ENCODE data around the gene NELL1. TPM values are rescaled to one million over a fixed set of nuclear protein-coding genes. Genes with fewer than 3 reads are reported as not detected.

Gene NELL1
- total RNA-seq, 2 donors from 2014 or later, result 1.8 to 10.3 TPM

DNA sequence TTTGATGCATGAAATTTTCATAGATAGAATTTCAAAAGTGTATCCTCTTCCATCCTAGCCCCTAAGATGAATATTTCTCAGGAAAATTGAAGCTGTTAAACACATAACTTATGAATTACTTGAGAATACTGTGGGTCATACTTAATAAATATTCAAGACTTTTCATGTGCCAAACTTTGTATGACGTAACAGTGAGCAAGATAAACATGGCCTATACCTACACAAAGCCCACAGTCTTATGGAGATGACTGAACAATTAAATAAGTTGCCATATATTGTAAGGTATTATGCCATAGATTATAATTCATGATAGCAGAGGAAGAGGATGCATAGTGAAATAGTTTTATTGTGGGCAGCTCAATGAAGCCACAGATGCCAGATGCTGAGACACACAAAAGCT, 902.8 kb downstream of the NELL1 start:
- Histone ChIP-seq H3K27me3 (replicated peaks; ENCODE audit: insufficient read depth) (no peaks in the 10 kb centered on the region), H3K27ac (no peak overlapping the region), H3K36me3 (no peaks in the 10 kb centered on the region), H3K4me1 (replicated peaks) (no peaks in the 10 kb centered on the region), H3K4me3 (no peak overlapping the region), H3K9me3 (no peaks in the 10 kb centered on the region)
- intact Hi-C loops (cut with DNase I), result no loop called here
- TF ChIP-seq, protein P1, sequence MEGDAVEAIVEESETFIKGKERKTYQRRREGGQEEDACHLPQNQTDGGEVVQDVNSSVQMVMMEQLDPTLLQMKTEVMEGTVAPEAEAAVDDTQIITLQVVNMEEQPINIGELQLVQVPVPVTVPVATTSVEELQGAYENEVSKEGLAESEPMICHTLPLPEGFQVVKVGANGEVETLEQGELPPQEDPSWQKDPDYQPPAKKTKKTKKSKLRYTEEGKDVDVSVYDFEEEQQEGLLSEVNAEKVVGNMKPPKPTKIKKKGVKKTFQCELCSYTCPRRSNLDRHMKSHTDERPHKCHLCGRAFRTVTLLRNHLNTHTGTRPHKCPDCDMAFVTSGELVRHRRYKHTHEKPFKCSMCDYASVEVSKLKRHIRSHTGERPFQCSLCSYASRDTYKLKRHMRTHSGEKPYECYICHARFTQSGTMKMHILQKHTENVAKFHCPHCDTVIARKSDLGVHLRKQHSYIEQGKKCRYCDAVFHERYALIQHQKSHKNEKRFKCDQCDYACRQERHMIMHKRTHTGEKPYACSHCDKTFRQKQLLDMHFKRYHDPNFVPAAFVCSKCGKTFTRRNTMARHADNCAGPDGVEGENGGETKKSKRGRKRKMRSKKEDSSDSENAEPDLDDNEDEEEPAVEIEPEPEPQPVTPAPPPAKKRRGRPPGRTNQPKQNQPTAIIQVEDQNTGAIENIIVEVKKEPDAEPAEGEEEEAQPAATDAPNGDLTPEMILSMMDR (IDR thresholded peaks at IDR 0.05), result no peak
- TF ChIP-seq POLR2AphosphoS5 (IDR thresholded peaks at IDR 0.05) (no peak), POLR2A (IDR thresholded peaks at IDR 0.05) (no peak)
- 87% methylated on average over 1 of the region's 1 CpG for WGBS
- DNase-seq (ENCODE audit: low spot score), result no peak

DNA sequence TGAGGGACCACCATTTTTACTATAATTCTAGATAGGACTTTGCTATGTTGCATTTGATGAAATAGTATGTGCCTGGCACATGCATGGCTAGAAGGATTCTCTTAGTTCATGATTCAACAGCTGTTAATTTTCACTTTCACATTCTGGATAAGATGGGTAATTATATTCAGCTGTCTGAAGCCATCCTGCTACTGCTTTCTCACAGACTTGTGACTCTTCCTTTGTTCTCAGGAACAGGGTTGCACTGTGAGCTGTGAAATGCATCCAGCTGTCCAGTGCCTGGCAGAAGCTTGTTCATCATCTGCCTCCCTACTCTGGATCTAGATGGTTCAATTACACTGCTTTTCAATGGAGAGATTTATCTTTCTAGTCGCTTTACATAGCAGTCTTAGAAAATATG, 913.4 kb downstream of the NELL1 start:
- no peaks in the 10 kb centered on the region for H3K36me3 ChIP-seq
- H3K9me3 ChIP-seq, result no peaks in the 10 kb centered on the region
- no peak for TF ChIP-seq POLR2AphosphoS5 (IDR thresholded peaks at IDR 0.05)
- TF ChIP-seq, protein P1 (IDR thresholded peaks at IDR 0.05), result no peak
- TF ChIP-seq POLR2A (IDR thresholded peaks at IDR 0.05), result no peak
- no peak overlapping the region for H3K27ac ChIP-seq
- no peaks in the 10 kb centered on the region for H3K27me3 ChIP-seq (replicated peaks; ENCODE audit: insufficient read depth)
- WGBS, result 100% methylated on average over 1 of the region's 1 CpG
- DNase-seq (ENCODE audit: low spot score), result no peak
- H3K4me3 ChIP-seq, result no peak overlapping the region
- intact Hi-C loops (cut with DNase I), result no loop called here
- no peaks in the 10 kb centered on the region for H3K4me1 ChIP-seq (replicated peaks)

DNA sequence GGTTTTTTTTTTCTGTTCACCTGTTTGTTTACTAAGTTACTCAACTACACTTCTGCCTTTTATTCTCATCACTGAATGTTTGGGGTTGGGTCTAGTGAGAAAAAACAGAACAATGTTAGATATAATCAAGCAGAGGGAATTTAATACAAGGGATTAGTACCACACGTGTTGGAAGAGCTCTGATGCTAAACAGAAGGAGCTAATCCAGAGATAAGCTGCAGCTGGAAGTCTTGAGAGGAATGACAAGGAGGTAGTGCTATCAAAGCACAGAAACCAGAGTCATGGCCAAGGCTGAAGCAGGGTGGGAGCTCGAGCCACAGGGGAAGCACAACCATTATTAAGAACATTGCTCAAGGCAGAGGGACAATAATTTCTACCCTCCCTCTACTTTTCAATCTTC, 919.4 kb downstream of the NELL1 start:
- TF ChIP-seq, protein P1 (IDR thresholded peaks at IDR 0.05), result no peak
- Histone ChIP-seq H3K36me3 (no peaks in the 10 kb centered on the region), H3K4me1 (replicated peaks) (no peaks in the 10 kb centered on the region), H3K27ac (no peak overlapping the region), H3K4me3 (no peak overlapping the region), H3K27me3 (replicated peaks; ENCODE audit: insufficient read depth) (no peaks in the 10 kb centered on the region), H3K9me3 (no peaks in the 10 kb centered on the region)
- intact Hi-C loops (cut with DNase I), result no loop called here
- DNase-seq (ENCODE audit: low spot score), result no peak
- 53% methylated on average over 2 of the region's 2 CpGs for WGBS

DNA sequence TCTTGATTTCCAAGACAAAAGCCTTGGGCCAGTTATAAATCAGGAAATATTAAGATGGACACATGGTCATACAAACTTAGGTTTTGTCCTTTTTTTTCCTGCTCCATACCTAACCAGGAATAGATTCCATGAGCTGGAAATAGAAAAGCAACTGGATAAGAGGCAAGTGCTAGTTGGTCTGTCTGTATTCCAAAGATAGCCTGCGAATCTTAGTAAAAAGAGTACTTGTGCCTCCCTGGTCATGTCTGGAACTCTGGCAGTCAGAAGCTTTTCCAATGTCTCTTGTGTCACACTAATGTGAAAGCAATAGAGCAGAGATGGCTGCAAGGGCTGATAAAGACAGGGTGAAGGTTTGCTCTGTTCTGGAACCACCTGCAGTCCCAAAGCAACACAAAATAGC, 933.3 kb downstream of the NELL1 start:
- Histone ChIP-seq H3K36me3 (no peaks in the 10 kb centered on the region), H3K4me1 (replicated peaks) (no peaks in the 10 kb centered on the region), H3K4me3 (no peak overlapping the region), H3K9me3 (no peaks in the 10 kb centered on the region), H3K27ac (no peak overlapping the region), H3K27me3 (replicated peaks; ENCODE audit: insufficient read depth) (no peaks in the 10 kb centered on the region)
- TF ChIP-seq, protein P1 (IDR thresholded peaks at IDR 0.05), result no peak
- TF ChIP-seq POLR2A (IDR thresholded peaks at IDR 0.05), result no peak
- no peak for TF ChIP-seq POLR2AphosphoS5 (IDR thresholded peaks at IDR 0.05)
- 86% methylated on average over 1 of the region's 1 CpG for WGBS
- intact Hi-C loops (cut with DNase I), result no loop called here
- DNase-seq (ENCODE audit: low spot score), result no peak

DNA sequence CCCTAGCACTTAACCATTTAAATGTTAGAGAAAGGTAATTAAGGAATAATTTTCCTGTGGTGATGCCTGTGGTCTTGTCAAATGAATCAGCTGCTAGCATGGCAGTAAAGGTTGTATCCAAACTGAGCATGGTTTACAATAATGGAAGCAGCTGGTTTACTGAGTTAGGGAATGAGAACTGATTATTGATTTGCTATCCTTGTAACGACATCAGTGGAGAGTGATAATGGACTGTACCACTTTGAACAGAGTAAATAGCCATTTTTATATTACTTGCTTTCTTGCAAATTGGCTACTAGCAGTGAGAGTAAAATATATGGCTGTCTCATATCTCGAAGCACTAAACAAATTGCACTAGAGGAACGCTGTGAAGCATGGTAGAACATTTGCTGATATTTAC, 934.5 kb downstream of the NELL1 start:
- Histone ChIP-seq H3K36me3 (no peaks in the 10 kb centered on the region), H3K9me3 (no peaks in the 10 kb centered on the region), H3K4me3 (no peak overlapping the region), H3K27ac (no peak overlapping the region), H3K4me1 (replicated peaks) (no peaks in the 10 kb centered on the region), H3K27me3 (replicated peaks; ENCODE audit: insufficient read depth) (no peaks in the 10 kb centered on the region)
- WGBS, result 50% methylated on average over 3 of the region's 3 CpGs
- TF ChIP-seq POLR2A (IDR thresholded peaks at IDR 0.05) (no peak), POLR2AphosphoS5 (IDR thresholded peaks at IDR 0.05) (no peak)
- TF ChIP-seq, protein P1 (IDR thresholded peaks at IDR 0.05), result no peak
- intact Hi-C loops (cut with DNase I), result no loop called here
- DNase-seq (ENCODE audit: low spot score), result no peak

Data from prostate gland (tissue), 2 donors.